ENCODE data around the gene VSTM2B.

DNA sequence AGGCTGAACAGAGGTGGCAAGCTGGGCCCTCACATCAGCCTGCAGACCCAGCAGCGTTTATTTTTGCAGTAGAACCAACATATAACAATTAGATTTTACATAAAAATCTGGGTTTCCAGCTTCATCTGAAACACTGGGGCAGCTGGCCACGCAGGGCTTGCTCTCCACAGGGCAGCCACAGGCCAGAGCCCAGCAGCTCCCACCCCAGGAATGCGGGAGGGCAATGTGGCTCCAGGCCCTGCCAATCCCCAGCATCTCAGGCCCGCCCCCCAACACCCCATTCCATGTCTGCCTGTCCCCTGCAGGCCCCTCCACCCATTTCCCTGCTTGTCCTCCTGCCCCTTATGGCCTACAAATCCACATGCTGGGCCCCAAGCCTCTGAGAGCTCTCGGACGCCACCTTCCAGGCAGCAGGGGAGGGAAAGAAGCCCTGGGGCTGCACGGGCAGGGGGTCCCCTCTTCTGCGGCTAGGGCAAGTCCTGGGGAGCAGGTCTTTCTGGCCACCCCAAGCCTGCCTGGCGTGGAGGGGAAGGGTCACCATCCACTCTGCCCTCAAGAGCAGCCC is 15.0 kb upstream of the VSTM2B start:
- TF ChIP-seq POLR2A (IDR thresholded peaks at IDR 0.05) (no peak), CTCF (IDR thresholded peaks at IDR 0.05) (no peak)

Measured in heart left ventricle (tissue), 13 donors.